ENCODE results near the gene DAAM2.

The DAAM2 gene

GRCh38 chr6:39820553-39820952, 28.4 kb downstream of the DAAM2 start:
- DNase-seq = no peak

DNA sequence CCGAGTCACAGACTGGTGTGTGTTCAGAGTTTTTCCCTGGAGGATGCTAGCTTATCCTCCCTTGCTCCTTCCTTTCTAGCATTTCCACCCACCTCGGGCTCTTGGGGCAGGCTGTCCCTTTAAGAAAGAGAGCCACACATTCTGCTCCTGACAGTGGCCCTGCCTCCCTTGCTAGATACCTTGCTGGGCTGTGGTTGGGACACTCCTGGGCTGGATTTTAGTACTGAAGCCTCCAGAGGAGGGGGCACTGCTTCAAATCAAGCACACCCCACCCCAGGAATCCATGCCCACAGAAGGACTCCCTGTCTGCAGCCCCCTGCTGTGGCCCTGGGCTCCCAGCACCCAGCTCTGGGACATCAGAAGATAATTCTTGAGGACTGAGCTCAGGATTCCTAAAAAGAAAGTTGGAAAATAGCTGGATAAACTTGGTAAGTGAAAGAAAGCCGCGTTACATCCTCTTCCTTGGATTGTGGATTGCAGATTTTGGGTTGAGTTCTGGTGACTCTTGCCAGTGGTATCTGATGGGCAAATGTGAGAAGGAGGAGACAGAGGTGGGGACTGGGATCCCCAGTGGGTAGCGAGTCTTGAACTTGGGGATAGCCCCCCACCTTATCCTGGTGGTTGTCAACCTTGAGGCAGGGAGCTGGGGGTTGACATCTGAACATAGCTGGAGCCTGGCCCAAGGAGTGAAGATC, 29.0 kb downstream of the DAAM2 start:
- DNase-seq = no peak

- no peak for DNase-seq
These were observed 29.8 kb downstream of the DAAM2 start for GRCh38 chr6:39821742-39822532.

GRCh38 chr6:39822846-39823815, 31.0 kb downstream of the DAAM2 start:
- no peak for DNase-seq

DNA sequence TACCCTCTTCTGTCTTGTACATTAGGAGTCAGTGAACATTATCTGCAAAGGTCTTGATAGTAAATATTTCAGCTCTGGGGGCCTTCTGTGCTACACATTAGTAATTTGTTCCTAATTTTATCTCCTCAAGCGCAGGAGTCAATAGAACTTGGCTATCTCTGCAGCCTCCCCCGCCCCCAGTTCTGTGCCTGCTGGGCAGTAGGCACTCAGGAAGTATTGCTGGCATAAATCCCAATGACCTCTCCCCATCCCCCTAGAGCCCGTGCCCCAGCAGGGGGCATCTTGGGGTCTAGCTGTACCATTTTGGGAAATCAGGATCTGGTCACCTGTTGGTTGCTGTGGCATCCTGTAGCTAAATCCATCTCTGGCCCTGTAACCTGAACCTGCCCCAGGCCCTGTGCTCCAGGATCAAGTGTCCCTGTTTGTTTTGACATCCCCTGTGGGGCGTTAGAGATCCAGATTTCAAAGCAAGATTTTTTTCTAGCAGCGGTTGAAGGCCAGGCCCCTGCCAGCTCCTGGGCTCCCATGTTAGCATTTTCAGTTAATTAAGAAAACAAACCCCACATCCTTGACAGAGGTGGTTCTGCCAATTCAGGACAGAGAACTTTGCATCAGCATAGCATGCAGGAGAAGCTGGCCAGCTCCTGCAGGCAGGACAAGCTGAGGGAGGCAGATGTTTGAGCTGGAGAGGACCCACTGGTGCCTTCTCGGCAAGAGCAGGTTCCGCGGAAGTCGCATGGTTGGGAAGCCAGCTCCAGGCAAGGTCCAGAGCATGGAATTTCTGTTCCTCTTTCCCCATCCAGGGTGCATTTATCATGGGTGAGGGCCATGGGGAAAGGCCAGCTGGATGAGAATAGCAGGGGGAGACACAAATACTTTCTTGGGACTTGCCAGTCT, 32.1 kb downstream of the DAAM2 start:
- no peak for DNase-seq

GRCh38 chr6:39829331-39829730, 37.2 kb downstream of the DAAM2 start:
- DNase-seq = no peak

GRCh38 chr6:39830444-39830843, 38.3 kb downstream of the DAAM2 start:
- no peak for DNase-seq

DNA sequence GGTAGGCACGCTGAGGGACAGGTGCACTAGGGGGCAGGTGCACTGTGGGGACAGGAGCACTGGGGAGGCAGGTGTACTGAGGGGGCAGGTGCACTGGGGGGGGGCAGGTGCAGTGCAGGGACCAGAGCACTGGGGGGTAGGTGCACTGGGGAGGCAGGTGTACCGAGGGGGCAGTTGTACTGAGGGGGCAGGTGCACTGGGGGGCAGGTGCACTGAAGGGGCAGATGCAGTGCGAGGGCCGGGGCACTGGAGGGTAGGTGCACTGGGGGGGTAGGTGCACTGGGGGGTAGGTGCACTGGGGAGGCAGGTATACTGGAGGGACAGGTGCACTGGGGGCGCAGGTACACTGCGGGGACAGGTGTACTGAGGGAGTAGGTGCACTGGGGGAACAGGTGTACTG, 39.5 kb downstream of the DAAM2 start:
- no peak for DNase-seq

GRCh38 chr6:39834278-39834677, 42.1 kb downstream of the DAAM2 start:
- DNase-seq = no peak

DNA sequence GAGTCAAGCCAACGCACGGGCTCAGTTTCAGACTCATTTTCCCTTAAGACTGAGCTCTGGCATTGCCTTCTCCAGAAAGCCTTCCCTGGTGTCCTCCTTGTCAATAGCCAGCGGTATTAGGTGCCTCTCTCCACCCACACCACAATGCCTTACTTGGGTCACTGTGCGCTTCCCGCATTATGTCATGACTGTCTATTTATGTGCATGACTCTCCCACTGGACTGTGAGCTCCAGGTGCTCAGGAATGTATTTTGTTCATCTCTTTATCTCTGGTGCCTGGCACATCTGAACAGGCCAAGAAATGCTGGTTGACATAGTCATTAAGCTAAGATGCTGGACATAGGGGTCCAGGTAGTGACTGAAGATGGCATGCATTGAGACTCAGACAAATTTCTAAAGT, 42.7 kb downstream of the DAAM2 start:
- DNase-seq = no peak

DNA sequence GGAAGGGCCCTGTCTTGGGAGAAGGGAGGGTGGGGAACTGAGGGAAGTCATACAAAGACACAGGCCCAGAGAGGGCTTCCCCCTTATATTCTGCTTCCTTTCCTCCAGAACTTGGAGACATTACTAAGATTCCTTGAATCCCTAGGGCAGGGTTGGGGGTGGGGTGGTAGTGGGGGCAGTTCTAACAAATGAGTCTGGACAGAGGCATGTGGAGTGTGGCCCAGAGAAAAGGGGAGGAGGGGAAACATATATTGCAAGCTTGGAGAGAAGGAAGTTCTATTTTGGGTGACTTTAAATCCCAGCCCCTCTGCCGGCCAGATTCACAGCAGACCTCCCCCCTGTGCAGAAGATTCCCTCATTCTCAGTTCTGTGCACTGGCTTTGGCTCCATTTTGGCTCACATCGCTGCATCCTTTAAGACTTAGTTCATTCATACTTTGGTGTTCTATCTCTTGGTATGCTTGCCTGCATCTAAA, 43.7 kb downstream of the DAAM2 start:
- DNase-seq = no peak

DNA sequence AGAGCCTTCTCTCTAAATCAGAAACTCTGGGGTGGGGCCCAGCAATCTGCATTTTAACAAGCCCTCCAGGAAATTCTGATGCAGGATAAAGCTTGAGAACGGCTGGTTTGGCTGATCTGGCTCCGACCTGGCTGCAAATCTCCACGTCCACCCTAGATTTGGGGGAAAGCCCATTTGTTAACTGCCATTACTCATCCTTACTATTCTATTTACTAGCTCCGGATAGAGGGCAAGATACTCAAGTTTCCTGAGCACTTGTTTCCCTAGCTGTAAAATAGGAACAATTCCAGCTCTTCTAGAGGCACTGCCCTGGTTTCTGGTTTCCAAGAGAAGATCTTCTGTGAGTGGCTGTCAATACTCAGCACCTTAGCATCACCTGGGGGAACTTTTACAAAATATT, 44.4 kb downstream of the DAAM2 start:
- no peak for DNase-seq

DNA sequence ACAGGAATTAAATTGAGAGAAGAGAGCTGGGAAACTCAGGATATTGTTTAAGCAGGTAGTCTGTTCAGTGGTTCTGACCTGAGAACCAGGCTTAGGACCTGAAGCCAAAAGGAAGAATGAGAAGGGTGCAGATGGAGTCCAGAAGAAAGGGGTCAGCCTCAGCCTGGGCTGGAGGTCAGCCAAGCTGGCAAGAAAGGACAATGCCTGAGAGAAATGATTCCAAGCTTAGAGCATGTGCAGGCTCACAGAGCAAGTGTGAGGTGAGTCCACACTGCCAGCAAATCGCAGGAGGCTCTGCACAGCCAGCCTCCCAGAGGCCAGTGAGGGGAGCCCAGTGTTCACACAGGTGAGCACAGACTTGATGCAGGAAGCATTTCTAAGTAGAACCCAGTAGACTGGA, 47.3 kb downstream of the DAAM2 start:
- DNase-seq = no peak

DNA sequence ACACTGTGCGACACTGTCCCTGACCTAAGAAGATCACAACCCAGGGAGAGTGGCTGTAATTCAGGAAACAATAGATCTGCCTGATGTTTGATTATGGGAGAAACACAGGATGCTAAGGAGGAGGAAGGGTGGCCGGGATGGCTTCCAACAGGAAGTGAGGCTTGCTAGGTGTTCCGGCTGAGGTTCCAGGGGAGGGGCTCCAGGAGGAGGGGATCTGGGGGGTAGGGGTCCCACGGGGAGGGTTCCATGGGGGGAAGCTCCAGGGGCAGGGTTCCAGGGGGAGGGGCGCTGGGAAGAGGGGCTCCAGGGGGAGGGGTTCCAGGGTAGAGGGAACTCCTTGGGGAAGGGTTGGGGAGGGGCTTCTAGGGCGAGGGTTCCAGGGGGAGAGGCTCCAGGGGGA, 48.6 kb downstream of the DAAM2 start:
- DNase-seq = no peak

- DNase-seq = no peak
These were observed 49.1 kb downstream of the DAAM2 start for GRCh38 chr6:39841291-39841690.

GRCh38 chr6:39841923-39842322, 49.7 kb downstream of the DAAM2 start:
- DNase-seq = no peak

DNA sequence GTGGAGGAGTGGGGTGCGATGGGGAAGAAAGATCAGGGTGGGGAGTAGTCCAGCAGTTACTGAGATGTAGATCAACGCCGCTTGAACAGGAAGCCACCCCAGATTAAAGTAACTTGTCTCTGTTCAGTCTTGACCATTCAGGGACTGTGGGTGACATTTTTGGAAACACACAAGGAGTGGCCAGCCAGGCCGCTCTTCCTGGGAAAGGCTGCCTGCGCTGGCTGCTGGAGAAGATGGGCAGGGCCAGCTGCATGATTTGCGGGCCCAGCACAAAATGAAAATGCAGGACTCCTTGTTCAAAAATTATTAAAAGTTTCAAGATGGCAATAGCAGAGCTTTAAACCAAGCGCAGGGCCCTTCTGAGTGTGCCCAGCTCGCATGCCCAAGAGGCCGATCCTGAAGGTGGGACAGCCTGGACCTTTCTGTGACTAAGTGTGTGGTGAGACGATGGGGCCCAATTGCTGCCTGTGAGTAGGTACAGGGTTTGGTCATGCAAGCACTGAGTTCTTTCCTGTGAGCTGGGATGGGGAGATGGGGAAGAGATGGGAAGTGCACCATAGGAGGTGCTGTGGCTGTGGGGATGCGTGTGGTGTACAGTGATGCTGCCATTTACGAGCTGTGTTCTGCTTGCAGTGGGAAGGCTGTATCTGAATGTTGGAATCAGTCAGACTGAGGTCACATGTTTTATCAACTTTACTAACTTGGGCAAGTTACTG, 51.3 kb downstream of the DAAM2 start:
- DNase-seq = no peak

GRCh38 chr6:39844866-39845265, 52.7 kb downstream of the DAAM2 start:
- DNase-seq = no peak

- DNase-seq = no peak
These were observed 55.0 kb downstream of the DAAM2 start for GRCh38 chr6:39847221-39847620.

DNA sequence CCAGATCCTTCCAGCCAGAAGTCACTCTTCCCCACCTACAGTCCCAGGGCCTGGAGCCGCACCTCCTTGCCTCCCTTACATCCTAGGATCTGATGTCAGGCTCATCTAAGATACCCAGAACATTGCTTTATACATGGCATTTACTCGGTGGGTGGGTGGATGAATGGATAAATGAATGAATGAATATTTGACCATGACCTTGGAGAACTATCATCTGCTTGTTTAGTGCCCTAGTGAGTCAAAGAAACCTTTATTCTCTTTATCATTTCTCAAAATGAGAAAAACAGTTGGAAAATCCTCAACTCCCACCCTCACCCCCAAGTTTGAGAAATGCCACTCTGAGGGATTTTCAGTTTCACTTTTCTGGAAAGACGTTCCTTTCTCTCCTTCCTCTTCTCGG, 56.0 kb downstream of the DAAM2 start:
- DNase-seq = no peak

GRCh38 chr6:39849228-39849627, 57.1 kb downstream of the DAAM2 start:
- DNase-seq = no peak

GRCh38 chr6:39849764-39850163, 57.6 kb downstream of the DAAM2 start:
- no peak for DNase-seq

Data from activated T-cell treated with anti-CD3 and anti-CD28 coated beads for 4 hours (primary cell).